HG03342 (cell line): ENCODE results near the gene PLCH2.

Source experiments
- ATAC-seq: cut with Tn5 transposase; IDR thresholded peaks from one replicate; pipeline ENCODE4 v1.9.1; 2021; ENCODE audit warnings: mild to moderate bottlenecking, moderate library complexity; ENCODE audit not compliant: unreplicated experiment

Gene PLCH2, protein sequence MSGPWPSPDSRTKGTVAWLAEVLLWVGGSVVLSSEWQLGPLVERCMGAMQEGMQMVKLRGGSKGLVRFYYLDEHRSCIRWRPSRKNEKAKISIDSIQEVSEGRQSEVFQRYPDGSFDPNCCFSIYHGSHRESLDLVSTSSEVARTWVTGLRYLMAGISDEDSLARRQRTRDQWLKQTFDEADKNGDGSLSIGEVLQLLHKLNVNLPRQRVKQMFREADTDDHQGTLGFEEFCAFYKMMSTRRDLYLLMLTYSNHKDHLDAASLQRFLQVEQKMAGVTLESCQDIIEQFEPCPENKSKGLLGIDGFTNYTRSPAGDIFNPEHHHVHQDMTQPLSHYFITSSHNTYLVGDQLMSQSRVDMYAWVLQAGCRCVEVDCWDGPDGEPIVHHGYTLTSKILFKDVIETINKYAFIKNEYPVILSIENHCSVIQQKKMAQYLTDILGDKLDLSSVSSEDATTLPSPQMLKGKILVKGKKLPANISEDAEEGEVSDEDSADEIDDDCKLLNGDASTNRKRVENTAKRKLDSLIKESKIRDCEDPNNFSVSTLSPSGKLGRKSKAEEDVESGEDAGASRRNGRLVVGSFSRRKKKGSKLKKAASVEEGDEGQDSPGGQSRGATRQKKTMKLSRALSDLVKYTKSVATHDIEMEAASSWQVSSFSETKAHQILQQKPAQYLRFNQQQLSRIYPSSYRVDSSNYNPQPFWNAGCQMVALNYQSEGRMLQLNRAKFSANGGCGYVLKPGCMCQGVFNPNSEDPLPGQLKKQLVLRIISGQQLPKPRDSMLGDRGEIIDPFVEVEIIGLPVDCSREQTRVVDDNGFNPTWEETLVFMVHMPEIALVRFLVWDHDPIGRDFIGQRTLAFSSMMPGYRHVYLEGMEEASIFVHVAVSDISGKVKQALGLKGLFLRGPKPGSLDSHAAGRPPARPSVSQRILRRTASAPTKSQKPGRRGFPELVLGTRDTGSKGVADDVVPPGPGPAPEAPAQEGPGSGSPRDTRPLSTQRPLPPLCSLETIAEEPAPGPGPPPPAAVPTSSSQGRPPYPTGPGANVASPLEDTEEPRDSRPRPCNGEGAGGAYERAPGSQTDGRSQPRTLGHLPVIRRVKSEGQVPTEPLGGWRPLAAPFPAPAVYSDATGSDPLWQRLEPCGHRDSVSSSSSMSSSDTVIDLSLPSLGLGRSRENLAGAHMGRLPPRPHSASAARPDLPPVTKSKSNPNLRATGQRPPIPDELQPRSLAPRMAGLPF (N-terminal part only)

DNA sequence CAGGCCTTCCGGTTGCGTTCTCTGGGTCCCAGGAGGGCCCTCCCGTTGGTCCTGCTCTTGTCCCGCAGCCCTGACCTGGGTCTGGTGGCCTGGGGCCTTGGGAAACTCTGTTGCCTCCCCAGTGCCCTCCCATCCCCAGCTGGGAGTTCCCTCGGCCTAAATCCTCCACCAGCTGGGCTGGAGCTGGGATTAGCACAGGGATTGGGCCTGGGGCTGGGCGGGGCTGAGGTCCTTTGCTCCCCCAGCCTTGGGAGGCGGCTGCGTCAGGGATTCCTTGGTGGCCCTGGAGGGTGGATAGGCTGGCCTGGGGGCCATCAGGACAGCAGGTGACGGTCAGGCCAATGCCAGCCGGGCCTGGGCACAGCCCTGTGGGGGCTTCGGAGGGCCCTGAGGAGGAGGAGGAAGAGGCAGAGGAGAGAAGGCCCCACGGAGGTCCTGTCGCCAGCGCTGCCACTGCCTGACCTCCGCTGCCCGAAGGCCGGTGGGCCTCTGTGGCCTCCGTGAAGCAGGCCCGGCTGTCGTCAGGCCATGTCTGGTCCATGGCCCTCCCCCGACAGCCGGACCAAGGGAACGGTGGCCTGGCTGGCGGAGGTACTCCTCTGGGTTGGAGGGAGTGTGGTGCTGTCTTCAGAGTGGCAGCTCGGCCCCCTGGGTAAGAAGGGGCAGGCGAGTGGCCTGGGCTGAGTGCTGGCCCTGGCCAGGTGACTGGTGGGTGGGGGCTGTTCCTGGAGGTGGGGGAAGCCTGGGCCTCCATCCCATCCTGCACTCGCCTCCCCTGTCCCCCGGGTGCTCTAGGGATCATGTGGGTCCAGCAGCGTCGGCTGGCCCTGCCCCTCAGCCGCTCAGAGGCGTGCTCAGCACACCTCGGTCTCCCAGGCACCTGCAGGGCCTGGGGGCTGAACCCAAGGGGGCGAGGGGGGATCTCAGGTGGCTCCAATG is at the start of gene PLCH2:
Gene PLCH2, plus strand, starts transcription at position 229 of the 939 bp plus-strand sequence. Its CDS starts 300 bp downstream, at position 529.
- ATAC-seq: no peak

DNA sequence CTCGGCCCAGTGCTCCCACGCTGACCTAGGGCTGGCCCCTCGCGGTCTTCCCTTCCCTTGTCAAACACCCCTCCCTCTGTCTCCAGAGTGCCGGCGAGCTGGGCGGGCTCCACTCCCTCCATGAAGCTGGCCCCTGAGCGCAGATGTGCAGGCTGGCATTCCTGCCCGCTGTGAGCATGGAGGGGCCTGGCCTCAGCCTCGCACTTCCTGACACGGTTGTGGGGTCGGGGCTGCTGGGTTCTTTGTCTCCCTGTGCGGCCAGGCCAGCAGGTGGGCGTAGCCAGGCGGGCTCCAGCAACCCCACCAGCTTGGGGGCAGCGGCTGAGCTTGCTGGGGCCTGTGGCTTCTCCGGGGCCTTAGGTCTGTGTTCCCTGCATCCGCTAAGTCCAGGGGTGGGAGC is 49.5 kb upstream of the PLCH2 start:
- ATAC-seq: no peak

DNA sequence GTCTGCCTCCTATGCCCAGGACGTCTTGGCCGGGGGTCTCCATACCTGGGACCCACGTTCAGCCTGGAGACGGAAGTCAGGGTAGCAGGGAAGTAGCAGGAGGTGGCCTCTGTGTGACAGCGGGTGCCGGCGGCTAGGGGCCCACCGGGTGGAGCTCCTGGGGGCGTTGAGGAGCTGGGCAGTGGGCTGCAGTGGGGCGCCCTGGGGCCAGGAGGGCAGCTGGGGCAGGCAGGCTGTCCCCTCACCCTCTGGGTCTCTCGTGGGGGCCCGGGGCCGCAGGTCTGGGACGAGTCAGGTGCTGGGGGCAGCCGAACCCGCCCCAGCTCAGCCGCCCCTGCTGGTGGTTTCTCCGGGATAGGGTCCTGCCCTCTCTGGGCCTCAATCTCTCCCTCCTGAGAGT is 49.0 kb upstream of the PLCH2 start:
- ATAC-seq: no peak

DNA sequence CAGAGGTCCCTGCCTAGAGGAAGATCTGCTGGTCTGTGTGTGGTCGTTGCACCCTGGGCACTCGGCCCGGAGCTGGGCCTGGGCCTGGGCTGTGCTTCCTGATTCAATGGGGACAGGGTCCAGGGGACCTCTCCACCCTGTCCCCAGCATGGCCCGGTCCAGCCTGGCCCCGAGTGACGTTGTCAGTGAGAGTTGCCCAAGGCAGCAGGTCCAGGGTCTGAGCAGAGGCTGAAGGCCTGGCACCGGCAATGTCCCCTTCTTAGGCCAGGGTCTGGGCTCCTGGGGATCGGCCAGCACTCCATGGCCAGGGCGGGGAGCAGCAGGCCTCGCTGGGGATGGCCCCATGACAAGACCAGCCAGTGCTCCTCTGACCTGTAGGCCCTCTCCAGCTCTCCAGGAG is 48.1 kb upstream of the PLCH2 start:
- ATAC-seq: no peak

DNA sequence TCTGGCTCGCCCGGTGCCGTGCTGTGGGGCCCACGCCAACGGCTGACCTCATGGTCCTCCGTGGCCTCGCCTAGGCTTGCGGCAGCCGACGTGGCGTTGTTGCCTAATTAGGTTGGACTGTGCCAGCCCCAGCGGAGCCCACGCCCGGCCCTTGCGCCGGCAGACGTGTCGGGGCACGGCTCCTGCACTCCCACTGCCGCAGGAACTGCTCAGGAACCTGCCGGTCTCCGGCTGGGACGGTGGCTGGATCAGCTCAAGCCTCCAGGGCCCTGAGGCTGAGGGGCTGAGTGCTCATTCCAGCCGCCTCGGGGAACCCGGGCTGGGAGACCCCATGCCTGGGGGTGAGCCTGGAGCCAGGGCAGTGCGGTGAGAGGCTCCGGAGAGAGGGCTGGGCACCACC is 47.6 kb upstream of the PLCH2 start:
- ATAC-seq: no peak

DNA sequence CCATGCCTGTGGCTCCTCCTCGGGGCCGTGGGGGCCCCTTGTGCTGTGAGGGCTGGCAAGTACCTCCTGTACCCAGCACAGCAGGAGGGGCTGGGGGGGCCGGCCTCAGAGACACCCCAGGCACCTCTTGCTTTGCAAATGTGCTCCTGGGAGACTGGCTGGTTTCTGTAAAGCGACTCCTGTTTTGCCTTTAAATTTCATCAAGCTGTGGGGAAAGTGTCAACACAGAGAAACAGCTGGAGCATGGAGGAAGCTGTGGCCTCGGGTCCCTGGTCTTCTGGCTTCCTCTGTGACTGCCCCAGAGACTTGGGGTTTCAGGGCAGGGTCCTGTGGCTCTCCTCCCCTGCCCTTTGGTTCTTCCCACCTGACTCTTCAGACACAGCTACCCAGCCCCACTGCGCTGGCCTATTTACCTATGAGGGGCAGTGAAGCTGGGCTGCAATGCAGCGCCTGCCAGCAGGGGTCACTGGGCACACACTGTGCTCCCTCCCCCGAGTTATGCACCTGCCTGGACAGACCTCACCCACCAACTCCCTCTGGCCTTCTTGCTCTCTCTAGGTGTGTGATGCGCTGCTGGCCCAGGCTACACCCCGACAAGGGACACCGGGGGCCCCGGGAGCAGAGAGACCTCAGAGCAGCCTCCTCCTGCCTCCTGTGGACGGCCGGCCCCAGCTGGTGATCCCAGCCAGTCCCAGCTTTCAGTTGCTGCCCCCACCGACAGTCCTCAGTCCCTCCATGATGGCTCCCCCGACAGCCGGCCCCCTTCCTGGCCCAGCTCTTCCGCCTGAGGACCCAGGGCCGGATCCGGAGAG is 46.1 kb upstream of the PLCH2 start:
- ATAC-seq: no peak

DNA sequence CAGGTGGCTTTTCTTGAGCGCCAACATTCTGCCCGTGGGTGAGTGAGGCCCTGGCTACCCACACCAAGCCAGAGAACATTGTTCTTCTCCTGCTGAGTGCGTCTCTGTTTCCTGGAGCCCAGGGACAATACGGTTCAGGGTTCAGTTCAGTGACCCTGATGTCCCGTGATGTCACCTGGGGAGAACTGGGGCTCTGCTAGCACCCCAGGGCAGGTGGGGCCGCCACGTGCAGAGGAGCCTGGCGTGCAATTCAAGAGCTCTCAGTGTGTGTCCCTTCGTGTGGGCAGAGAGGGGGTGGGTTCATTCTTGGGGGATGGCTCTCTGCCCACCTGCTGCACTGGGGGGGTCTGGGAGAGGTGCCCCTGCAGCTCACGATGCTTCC is 45.5 kb upstream of the PLCH2 start:
- ATAC-seq: no peak

DNA sequence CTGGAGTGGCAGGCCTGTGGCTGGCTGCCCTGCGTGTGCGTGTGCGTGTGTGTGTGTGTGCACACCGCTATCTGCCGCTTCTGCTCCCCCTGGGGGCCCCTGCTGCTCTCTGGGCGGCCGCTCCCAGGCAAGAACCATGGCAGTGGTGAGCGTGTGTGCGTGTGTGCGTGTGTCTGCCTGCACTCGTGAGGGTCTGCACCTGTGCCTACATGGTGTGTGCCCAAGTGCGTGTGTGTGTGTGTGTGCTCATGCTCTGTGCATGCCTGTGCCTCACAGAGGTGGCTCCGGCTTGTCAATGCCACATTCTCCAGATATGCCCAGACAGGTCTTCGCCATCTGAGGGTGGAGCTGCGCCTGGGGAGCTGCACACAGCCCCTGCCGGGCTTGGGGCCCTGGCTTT is 45.0 kb upstream of the PLCH2 start:
- ATAC-seq: no peak

DNA sequence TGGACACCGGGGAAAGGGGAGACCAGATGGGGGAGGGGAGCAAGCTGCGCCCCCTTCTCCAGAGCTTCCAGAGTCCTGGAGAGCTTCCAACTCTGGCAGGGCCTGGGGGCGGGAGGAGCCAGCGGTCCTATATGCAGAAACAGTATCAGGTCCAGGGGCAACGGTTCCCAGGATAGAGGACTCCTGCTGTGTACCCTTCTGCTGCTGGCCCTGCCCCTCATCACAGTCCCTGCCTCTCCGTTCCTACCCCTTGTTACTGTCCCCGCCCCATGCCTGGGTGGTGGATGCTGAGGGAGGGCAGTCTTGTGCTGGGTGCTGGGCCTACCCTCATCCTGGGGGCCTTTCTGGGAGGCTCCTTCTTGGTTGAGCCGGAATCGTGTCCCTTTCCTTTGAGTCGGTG is 44.6 kb upstream of the PLCH2 start:
- no peak for ATAC-seq

DNA sequence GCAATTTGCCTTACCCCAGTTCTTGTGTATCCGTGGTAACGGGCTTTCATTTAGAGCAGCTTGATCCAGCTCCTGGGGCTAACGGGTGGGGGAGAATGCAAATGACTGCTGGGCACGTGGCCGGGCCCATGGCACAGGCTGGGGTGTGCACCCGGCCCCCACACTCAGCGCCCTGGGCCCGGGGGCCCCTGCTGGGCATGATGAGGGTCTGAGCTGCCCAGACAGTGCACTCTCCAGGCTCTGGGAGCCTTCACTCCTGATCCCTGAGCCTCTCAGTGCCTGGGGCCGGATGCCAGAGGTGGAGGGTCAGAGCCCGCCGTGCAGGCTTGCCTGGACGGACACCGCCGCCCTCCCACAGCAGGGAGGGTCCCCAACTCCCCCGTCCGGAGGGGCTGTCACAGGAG is 43.6 kb upstream of the PLCH2 start:
- ATAC-seq: no peak

DNA sequence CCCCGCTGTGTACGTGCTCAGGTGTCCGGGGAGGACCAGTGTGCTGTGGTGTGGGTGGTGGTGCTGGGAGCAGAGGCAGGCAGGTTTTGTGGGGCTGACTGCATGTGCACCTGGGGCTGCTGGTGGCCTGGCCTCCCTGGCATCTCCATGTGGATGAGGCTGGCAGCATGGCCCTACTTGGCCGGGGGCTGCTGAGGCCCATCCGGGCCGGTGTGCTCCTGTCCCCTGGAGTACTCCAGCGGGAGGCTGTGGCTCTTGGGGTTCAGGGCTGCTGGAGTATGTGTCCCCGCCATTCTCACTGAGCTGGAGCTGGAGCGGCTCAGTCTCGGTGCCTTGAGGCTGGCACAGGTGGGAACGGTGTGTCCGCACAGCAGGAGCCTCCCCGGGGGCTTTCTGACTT is 42.9 kb upstream of the PLCH2 start:
- no peak for ATAC-seq

DNA sequence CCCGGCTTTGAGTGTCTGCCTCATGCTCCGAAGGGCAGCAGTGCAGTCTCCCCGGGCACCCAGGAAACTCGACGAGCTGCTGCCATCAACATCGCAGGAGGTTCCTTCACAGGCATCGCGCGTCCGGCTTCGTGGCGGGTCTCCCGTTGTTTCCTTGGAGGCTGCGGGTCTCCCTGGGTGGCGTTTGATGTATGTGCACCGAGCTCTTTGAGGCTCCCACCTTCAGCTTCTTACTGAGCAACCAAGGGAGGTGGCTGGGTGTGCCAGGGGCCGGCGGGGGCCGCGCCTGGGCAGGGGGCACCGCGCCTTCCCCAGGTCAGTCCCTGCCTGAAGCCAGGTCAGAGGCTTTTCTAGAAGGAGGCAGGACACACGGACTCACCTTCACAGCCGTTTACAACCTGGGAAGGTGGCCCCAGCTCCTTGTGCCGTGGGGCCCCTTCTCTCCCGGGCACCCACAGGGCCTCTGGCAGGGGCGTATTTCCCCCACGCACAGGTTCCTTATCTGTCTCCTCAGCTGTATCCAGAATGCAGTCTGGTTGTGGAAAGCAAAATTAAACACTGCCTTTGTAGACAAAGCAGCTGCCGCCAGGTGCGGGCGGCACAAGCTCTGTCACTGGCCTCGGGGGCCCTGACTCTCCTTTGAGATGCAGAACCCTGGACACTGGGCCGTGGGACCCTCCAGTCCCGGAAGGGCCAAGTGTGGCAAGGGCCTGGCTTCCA is 42.0 kb upstream of the PLCH2 start:
- ATAC-seq: no peak

DNA sequence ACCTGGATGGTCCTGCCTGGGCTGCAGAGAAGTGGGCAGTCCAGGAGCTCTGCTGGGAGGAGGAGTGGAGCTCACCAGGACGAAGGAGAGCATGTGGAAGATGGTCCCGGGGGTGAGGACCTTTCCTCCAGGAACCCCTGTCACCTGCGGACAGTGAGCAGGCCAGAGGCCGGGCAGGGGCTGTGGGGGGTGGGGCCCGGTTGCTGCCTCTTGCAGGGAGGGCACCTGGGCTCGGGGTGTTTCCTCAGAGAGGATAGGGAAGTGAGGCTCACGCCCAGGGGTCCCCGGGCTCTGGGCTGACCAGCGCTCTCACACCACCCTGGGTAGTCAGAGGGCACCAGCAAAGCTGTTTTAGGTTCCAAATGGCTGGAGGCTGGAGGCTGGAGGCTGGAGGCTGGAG is 41.0 kb upstream of the PLCH2 start:
- no peak for ATAC-seq

DNA sequence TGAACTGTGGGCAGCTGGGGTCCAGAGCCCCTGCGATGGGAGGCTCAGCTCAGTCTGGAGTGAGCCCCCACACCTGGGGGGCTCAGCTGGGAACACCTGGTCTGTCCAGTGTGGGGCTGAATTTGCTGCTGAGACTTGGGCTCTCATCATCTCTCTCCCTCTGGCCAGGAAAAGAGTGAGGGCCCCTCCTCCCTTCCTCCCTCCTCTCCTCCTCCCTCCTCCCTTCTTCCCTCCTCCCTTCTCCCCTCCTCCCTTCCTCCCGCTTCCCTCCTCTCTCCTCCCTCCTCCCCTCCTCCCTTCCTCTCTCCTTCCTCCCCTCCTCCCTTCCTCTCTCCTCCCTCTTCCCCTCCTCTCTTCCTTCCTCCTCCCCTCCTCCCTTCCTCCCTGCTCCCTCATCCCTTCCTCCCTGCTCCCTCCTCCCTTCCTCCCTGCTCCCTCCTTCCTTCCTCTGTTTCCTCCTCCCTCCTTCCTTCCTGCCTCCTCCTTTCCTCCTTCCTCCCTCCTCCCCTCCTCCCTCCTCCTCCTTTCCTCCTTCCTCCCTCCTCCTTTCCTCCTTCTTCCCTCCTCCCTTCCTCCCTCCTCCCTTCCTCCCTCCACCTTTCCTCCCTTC is 40.2 kb upstream of the PLCH2 start:
- ATAC-seq: no peak

DNA sequence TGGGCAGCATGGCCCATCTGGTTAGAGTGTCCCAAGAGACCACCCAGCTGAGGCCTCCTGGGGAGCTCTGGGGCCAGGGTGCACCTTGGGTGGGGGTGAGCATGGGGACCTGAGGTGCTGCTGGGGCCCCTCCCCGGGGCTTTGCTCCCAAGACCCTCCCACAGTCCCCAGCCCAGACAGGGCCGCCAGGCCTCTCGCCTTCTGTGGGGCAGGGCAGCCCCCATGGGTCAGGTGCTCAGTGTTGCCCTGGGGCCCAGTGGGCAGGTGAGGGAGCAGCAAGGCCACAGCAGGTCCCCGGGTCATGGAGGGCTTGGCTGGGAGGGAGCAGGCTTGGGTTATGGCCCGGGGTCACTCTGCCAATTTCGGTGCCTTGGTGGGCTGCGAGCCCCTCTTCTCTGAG is 39.2 kb upstream of the PLCH2 start:
- no peak for ATAC-seq

DNA sequence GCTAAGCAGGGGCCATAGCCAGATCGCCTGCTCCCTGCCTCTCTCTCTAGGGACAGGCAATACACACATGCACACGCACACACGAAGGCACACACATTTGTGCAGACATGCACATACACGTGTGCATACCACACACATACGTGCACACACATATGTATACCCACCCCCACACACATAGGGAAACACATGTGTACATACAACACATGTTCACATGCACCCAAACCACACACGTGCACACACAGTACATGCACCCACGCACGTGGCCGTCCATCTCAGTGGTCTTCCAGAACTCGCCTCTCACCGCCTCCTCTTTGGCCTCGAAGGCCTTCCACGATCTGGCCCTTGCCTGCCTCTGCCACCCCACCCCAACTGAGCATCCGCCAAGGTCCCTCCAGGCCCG is 38.5 kb upstream of the PLCH2 start:
- ATAC-seq: no peak

DNA sequence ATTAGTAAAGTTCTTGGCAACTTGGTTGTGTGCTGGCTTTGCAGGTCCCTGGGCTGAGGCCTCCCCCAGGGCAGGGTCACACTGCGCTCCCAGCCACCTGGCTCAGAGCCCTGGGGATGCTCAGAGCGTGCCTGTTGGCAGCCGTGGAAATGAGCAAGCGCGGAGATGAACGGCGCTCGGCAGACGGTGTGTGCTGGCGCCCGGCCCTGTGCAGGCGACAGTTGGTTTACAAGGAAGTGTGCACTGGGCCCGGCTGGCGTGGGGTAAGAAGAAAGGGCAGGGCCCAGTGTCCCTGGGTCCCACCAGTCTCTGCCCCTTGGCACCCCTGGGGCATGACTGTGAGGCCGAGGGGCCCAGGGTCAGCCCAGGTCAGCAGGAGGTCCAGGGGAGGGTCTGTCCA is 38.1 kb upstream of the PLCH2 start:
- ATAC-seq: no peak

DNA sequence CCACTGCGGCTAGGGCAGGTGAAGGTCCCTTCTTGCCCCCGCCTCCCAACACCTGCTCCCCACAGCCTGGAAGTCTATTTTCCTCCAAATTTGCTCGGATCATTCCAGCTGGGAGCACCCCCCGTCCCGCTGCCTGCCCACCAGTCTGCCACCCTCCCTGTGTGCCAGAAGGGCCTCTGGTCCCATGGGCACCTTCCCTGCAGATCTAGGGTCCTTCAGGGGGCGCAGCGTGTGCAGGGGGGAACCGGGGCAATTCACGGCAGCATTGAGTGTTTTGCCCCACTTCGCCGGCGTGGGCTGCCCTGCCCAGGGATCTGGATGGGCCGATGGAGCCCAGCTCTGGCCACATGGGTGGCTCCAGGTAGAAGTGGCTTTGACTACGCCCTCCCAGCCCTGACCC is 37.4 kb upstream of the PLCH2 start:
- no peak for ATAC-seq
